MM.1S (cell line): ENCODE results near the gene AMIGO1.
A peak's percentile ranks its signal among the peaks of the same experiment; 100 is the strongest.

Experiments
- CTCF ChIP-seq: fragments of 300-600 bp; sonication (generic); IDR thresholded peaks from 2 replicates; pipeline ENCODE4 v1.5.1; 2016; ENCODE audit warnings: antibody characterized with exemption, low read length, mixed read lengths
- EZH2 ChIP-seq: fragments of 300-600 bp; sonication (generic); optimal IDR thresholded peaks from 2 replicates; pipeline ENCODE3; 2017; ENCODE audit warnings: low read depth, mild to moderate bottlenecking, antibody characterized with exemption, low read length, mixed read lengths

- TF ChIP-seq CTCF (peak; percentile 12; the same call in 1 of the 2 replicates), EZH2 (no peak)
Measured at GRCh38 chr1:109478806-109479205, 30.7 kb downstream of the AMIGO1 start.
